H1 (cell line): Measurements from ENCODE around the gene CADPS. TPM values are rescaled to one million over a fixed set of nuclear protein-coding genes. Genes with fewer than 3 reads are reported as not detected.

Experiments
- CTCF ChIA-PET: fragments of 300-600 bp; sonication (Branson Sonifier 250); formaldehyde crosslinking; loops from one replicate; lab custom pipeline; 2021; ENCODE audit not compliant: partially characterized antibody; lab: Charles Lee
- POLR2A ChIA-PET: fragments of 300-600 bp; sonication (Branson Sonifier 250); formaldehyde crosslinking; loops from one replicate; lab custom pipeline; 2021; ENCODE audit warnings: inconsistent platforms; ENCODE audit not compliant: partially characterized antibody; lab: Charles Lee
- DNase-seq, 2 experiments: peaks; one replicate each; pipeline versions ENCODE4 v3.0.0 to v3.0.0-alpha.2; 2010 to 2022; ENCODE audit warnings: low spot score in 2 of 2, low read depth in 1 of 2, mixed read lengths in 1 of 2
- FAIRE-seq: peaks from 2 replicates; lab custom pipeline; 2011; peaks lifted over from hg19 to GRCh38; lab: Jason Lieb, UNC
- H2AFZ ChIP-seq: 2 replicates; pipeline ENCODE4 v1.8.1; 2012; ENCODE audit warnings: low read length, inconsistent platforms
- H2AK5ac ChIP-seq: 2 replicates; pipeline ENCODE4 v1.6.1; 2013; ENCODE audit warnings: low read depth, low read length
- H2BK120ac ChIP-seq: replicated peaks from 2 replicates; pipeline ENCODE3; 2013; ENCODE audit warnings: low read depth, low read length, inconsistent platforms
- H2BK12ac ChIP-seq: 2 replicates; pipeline ENCODE4 v1.6.1; 2013; ENCODE audit warnings: low read depth, low read length
- H2BK15ac ChIP-seq: 2 replicates; pipeline ENCODE4 v1.6.1; 2013; ENCODE audit warnings: low read length
- H2BK20ac ChIP-seq: 2 replicates; pipeline ENCODE4 v1.6.1; 2013; ENCODE audit warnings: low read length
- H2BK5ac ChIP-seq: 2 replicates; pipeline ENCODE4 v1.6.1; 2013; ENCODE audit warnings: low read depth, low read length
- H3K14ac ChIP-seq: 2 replicates; pipeline ENCODE4 v1.6.1; 2013; ENCODE audit warnings: inconsistent platforms; ENCODE audit not compliant: insufficient read length
- H3K18ac ChIP-seq: 2 replicates; pipeline ENCODE4 v1.6.1; 2013; ENCODE audit warnings: low read length; ENCODE audit errors: extremely low read depth
- H3K23ac ChIP-seq: 2 replicates; pipeline ENCODE4 v1.6.1; 2013; ENCODE audit warnings: inconsistent platforms; ENCODE audit not compliant: insufficient read length
- H3K23me2 ChIP-seq: 2 replicates; pipeline ENCODE4 v1.6.1; 2013; ENCODE audit warnings: low read depth, low read length
- H3K27ac ChIP-seq: 2 replicates; pipeline ENCODE4 v1.6.1; 2011; ENCODE audit warnings: low read depth, low read length, inconsistent platforms
- H3K27me3 ChIP-seq, 4 experiments: replicated peaks in 1 of 4; 1 replicate in 1 of 4; 2 replicates in 3 of 4; pipeline versions ENCODE4 v1.6.1 to v1.8.1; 2011 to 2013; ENCODE audit warnings: low read length in 3 of 4, mild to moderate bottlenecking in 3 of 4, inconsistent platforms in 2 of 4, mixed read lengths in 2 of 4, moderate library complexity in 1 of 4; ENCODE audit not compliant: control insufficient read depth in 3 of 4, insufficient read depth in 3 of 4; ENCODE audit errors: extremely low read depth in 1 of 4
- H3K36me3 ChIP-seq, 4 experiments: 2 replicates each; pipeline versions ENCODE4 v1.6.1 to v1.8.1; 2011 to 2013; ENCODE audit warnings: mild to moderate bottlenecking in 4 of 4, low read length in 3 of 4, moderate library complexity in 2 of 4, control low read depth in 1 of 4, inconsistent platforms in 1 of 4; ENCODE audit not compliant: insufficient read depth in 4 of 4, control insufficient read depth in 2 of 4
- H3K4ac ChIP-seq: replicated peaks from 2 replicates; pipeline ENCODE3; 2013; ENCODE audit warnings: low read length, low read depth, mixed read lengths, inconsistent platforms; ENCODE audit not compliant: insufficient read length
- H3K4me1 ChIP-seq, 4 experiments: replicated peaks in 1 of 4; 1 replicate in 1 of 4; 2 replicates in 3 of 4; pipeline versions ENCODE4 v1.6.1 to v1.8.1; 2011 to 2013; ENCODE audit warnings: low read length in 3 of 4, inconsistent platforms in 2 of 4, mixed read lengths in 1 of 4; ENCODE audit not compliant: insufficient read depth in 4 of 4, control insufficient read depth in 3 of 4
- H3K4me2 ChIP-seq, 2 experiments: 2 replicates each; pipeline versions ENCODE4 v1.6.1 to v1.8.1; 2011 to 2013; ENCODE audit warnings: low read depth in 2 of 2, low read length in 2 of 2, control low read depth in 1 of 2, inconsistent platforms in 1 of 2, mild to moderate bottlenecking in 1 of 2; ENCODE audit not compliant: insufficient read depth in 1 of 2
- H3K4me3 ChIP-seq, 4 experiments: fragments of 200-600, 300-600 bp in 1 of 4; sonication (generic), shearing (Covaris generic), sonication (Bioruptor Twin) in 1 of 4; 2 replicates each; pipeline versions ENCODE4 v1.5.1 to v1.8.1; 2011 to 2016; ENCODE audit warnings: low read length in 4 of 4, low read depth in 3 of 4, control low read depth in 2 of 4, inconsistent platforms in 2 of 4, mild to moderate bottlenecking in 2 of 4, mixed read lengths in 1 of 4, moderate library complexity in 1 of 4; ENCODE audit not compliant: insufficient read depth in 2 of 4; ENCODE audit errors: extremely low read depth in 1 of 4
- H3K56ac ChIP-seq: replicated peaks from 2 replicates; pipeline ENCODE3; 2013; ENCODE audit warnings: low read depth, mild to moderate bottlenecking, mixed read lengths, low read length, inconsistent platforms; ENCODE audit not compliant: insufficient read length
- H3K79me1 ChIP-seq: 2 replicates; pipeline ENCODE4 v1.6.1; 2013; ENCODE audit warnings: low read depth, low read length, control low read depth
- H3K79me2 ChIP-seq, 2 experiments: 2 replicates each; pipeline versions ENCODE4 v1.6.1 to v1.8.1; 2012 to 2013; ENCODE audit warnings: low read length in 2 of 2, mild to moderate bottlenecking in 2 of 2, inconsistent platforms in 1 of 2; ENCODE audit not compliant: insufficient read depth in 2 of 2, control insufficient read depth in 1 of 2
- H3K9ac ChIP-seq, 4 experiments: replicated peaks in 1 of 4; 1 replicate in 1 of 4; 2 replicates in 3 of 4; pipeline versions ENCODE4 v1.6.1 to v1.8.1; 2011 to 2013; ENCODE audit warnings: low read depth in 3 of 4, low read length in 3 of 4, control low read depth in 2 of 4, mild to moderate bottlenecking in 2 of 4, moderate library complexity in 2 of 4, inconsistent platforms in 1 of 4; ENCODE audit errors: extremely low read depth in 1 of 4
- H3K9me3 ChIP-seq, 2 experiments: 2 replicates each; pipeline versions ENCODE4 v1.6.1 to v1.8.1; 2012 to 2013; ENCODE audit warnings: mild to moderate bottlenecking in 2 of 2, moderate library complexity in 2 of 2, control low read depth in 1 of 2, inconsistent platforms in 1 of 2, low read depth in 1 of 2, low read length in 1 of 2, mixed read lengths in 1 of 2; ENCODE audit not compliant: insufficient read depth in 2 of 2
- H4K20me1 ChIP-seq, 2 experiments: replicated peaks in 1 of 2; 2 replicates each; pipeline versions ENCODE3 to v1.8.1; 2011 to 2013; ENCODE audit warnings: inconsistent platforms in 2 of 2, low read length in 2 of 2, mild to moderate bottlenecking in 1 of 2; ENCODE audit not compliant: insufficient read depth in 2 of 2, control insufficient read depth in 1 of 2
- H4K5ac ChIP-seq: 2 replicates; pipeline ENCODE4 v1.6.1; 2013; ENCODE audit warnings: low read length, low read depth, mixed read lengths, inconsistent platforms; ENCODE audit not compliant: insufficient read length
- H4K8ac ChIP-seq: 2 replicates; pipeline ENCODE4 v1.8.0; 2013; ENCODE audit warnings: mild to moderate bottlenecking, moderate library complexity, low read length, inconsistent platforms; ENCODE audit not compliant: insufficient read depth; ENCODE audit errors: extremely low read depth
- H4K91ac ChIP-seq: replicated peaks from 2 replicates; pipeline ENCODE3; 2013; ENCODE audit warnings: low read length, mixed read lengths, inconsistent platforms; ENCODE audit not compliant: insufficient read length
- CBX5 ChIP-seq: fragments of 300-800, 300-1000 bp; sonication (generic); IDR thresholded peaks from 2 replicates; pipeline ENCODE4 v1.7.1; 2016; ENCODE audit warnings: antibody characterized with exemption, low read length, low read depth
- CHD2 ChIP-seq: IDR thresholded peaks from 2 replicates; pipeline ENCODE4 v1.6.1; 2012; ENCODE audit warnings: low read length, improper control_type of control experiment
- EGR1 ChIP-seq: IDR thresholded peaks from 2 replicates; pipeline ENCODE4 v1.6.1; 2011; ENCODE audit warnings: low read depth, low read length, borderline replicate concordance
- EZH2 ChIP-seq: fragments of 200-600 bp; sonication (generic); IDR thresholded peaks from 2 replicates; pipeline ENCODE4 v1.7.1; 2012; ENCODE audit warnings: low read depth, mild to moderate bottlenecking, moderate library complexity, low read length, inconsistent platforms; ENCODE audit not compliant: severe bottlenecking
- GTF2F1 ChIP-seq: IDR thresholded peaks from 2 replicates; pipeline ENCODE4 v1.6.1; 2012; ENCODE audit warnings: low read depth, low read length, improper control_type of control experiment, borderline replicate concordance
- JUND ChIP-seq: IDR thresholded peaks from 2 replicates; pipeline ENCODE4 v1.6.1; 2011; ENCODE audit warnings: mild to moderate bottlenecking, improper control_type of control experiment, low read length
- KDM4A ChIP-seq: IDR thresholded peaks from one replicate; pipeline ENCODE4 v1.7.1; 2012; ENCODE audit warnings: low read depth, mild to moderate bottlenecking, moderate library complexity, low read length, inconsistent platforms; ENCODE audit not compliant: severe bottlenecking
- MAX ChIP-seq: IDR thresholded peaks from 2 replicates; pipeline ENCODE4 v1.6.1; 2012; ENCODE audit warnings: inconsistent platforms
- PHF8 ChIP-seq: fragments of 200-600 bp; sonication (generic); conservative IDR thresholded peaks from 2 replicates; pipeline ENCODE4 v1.7.1; 2012; ENCODE audit warnings: low read depth, mild to moderate bottlenecking, inconsistent platforms, low read length, moderate library complexity
- POLR2A ChIP-seq, 2 experiments: IDR thresholded peaks; 1 replicate in 1 of 2; 2 replicates in 1 of 2; pipeline ENCODE4 v1.6.1; 2011; ENCODE audit warnings: low read depth in 2 of 2, low read length in 2 of 2, mild to moderate bottlenecking in 2 of 2; ENCODE audit errors: control extremely low read depth in 1 of 2
- POLR2AphosphoS5 ChIP-seq: IDR thresholded peaks from 2 replicates; pipeline ENCODE4 v1.6.1; 2011; ENCODE audit warnings: low read depth, low read length
- RBBP5 ChIP-seq: IDR thresholded peaks from 2 replicates; pipeline ENCODE4 v1.7.1; 2012; ENCODE audit warnings: low read depth, mild to moderate bottlenecking, inconsistent platforms, low read length, moderate library complexity, borderline replicate concordance
- SAP30 ChIP-seq: fragments of 300-600 bp; sonication (generic); IDR thresholded peaks from 2 replicates; pipeline ENCODE4 v1.7.1; 2012; ENCODE audit warnings: low read length, moderate library complexity, mild to moderate bottlenecking, inconsistent platforms; ENCODE audit not compliant: insufficient read depth, insufficient replicate concordance
- SP4 ChIP-seq: IDR thresholded peaks from 2 replicates; pipeline ENCODE4 v1.6.1; 2012; ENCODE audit warnings: low read length, inconsistent platforms
- TAF1 ChIP-seq: IDR thresholded peaks from 2 replicates; pipeline ENCODE4 v1.6.1; 2011; ENCODE audit warnings: mild to moderate bottlenecking, low read depth, low read length
- TCF12 ChIP-seq: IDR thresholded peaks from 2 replicates; pipeline ENCODE4 v1.6.1; 2011; ENCODE audit warnings: low read depth, mild to moderate bottlenecking, low read length
- ZNF274 ChIP-seq: IDR thresholded peaks from 2 replicates; pipeline ENCODE4 v1.7.0; 2012; ENCODE audit warnings: low read length, borderline replicate concordance; ENCODE audit errors: extremely low read depth
- polyA plus RNA-seq, 7 experiments: library from polyadenylated mRNA; depleted of rRNA in 3 of 7; stranded (reverse) in 5 of 7; unstranded in 2 of 7; fragments of >200 nt in 5 of 7; fragments of 200-250 nt in 2 of 7; gene quantifications; 1 replicate in 5 of 7; 2 replicates in 1 of 7; 4 replicates in 1 of 7; pipeline versions ENCODE4 v1.2.1 to v1.2.3, GENCODE V29; 2011 to 2013; ENCODE audit warnings: missing spikeins in 2 of 7, mixed read lengths in 2 of 7
- total RNA-seq: library from RNA; stranded (reverse); fragmentation: NEBNext Ultra II Directional; extraction: Animal tissue kit (Norgen Biotek cat#: 25700); gene quantifications from 2 replicates; pipeline ENCODE4 v1.2.1, GENCODE V29; 2021

Gene CADPS
- total and polyA plus RNA-seq, 2 of the 8 experiments (the other 6 are each of a cell fraction or from before 2014, with no cell fraction given), result 7.1 to 10.2 TPM

- Histone ChIP-seq H4K20me1 (no peaks in the 10 kb centered on the region), H3K4me3 (no peak overlapping the region), H3K14ac (no peak overlapping the region), H3K27ac (no peak overlapping the region), H3K4me2 (no peak overlapping the region), H3K56ac (no peak overlapping the region), H3K36me3 (no peaks in the 10 kb centered on the region), H2BK20ac (no peak overlapping the region), H2BK120ac (no peak overlapping the region), H3K27me3 (no peaks in the 10 kb centered on the region), H4K5ac (no peak overlapping the region), H2BK5ac (no peak overlapping the region), H3K79me1 (no peaks in the 10 kb centered on the region), H3K23me2 (no peaks in the 10 kb centered on the region), H3K9ac (no peak overlapping the region), H2BK12ac (no peak overlapping the region), H3K9me3 (no peaks in the 10 kb centered on the region), H4K8ac (no peak overlapping the region), H2BK15ac (no peak overlapping the region), H3K4ac (no peak overlapping the region), H3K18ac (no peak overlapping the region), H3K23ac (no peak overlapping the region), H2AFZ (no peak overlapping the region), H3K4me1 (no peaks in the 10 kb centered on the region), H4K91ac (no peak overlapping the region), H3K79me2 (no peaks in the 10 kb centered on the region), H2AK5ac (no peak overlapping the region)
- DNase-seq (no peak), FAIRE-seq (no peak)
- ChIA-PET CTCF (interaction anchor here (0.8 to 1.4 kb wide), 3 partner anchors 13 to 30 kb away, joined by 3 read pairs; no protein-coding TSS in a partner anchor), POLR2A (interaction anchor here (0.5 to 1.0 kb wide), 2 partner anchors 11 to 305 kb away, joined by 3 read pairs; no protein-coding TSS in a partner anchor)
- TF ChIP-seq TAF1, result no peak
- no peak for TF ChIP-seq RBBP5
- TF ChIP-seq EZH2, result no peak
- TF ChIP-seq GTF2F1, result no peak
- TF ChIP-seq KDM4A, result no peak
- TF ChIP-seq EGR1, result no peak
- TF ChIP-seq POLR2A (IDR thresholded peaks at IDR 0.05; ENCODE audit: control extremely low read depth in 1 of 2, low read depth in 2 of 2, low read length in 2 of 2), result no peak
- TF ChIP-seq JUND, result no peak
- TF ChIP-seq SAP30, result no peak
- no peak for TF ChIP-seq ZNF274
- no peak for TF ChIP-seq SP4
- no peak for TF ChIP-seq CBX5
- no peak for TF ChIP-seq POLR2AphosphoS5
- TF ChIP-seq MAX, result no peak
- TF ChIP-seq CHD2, result no peak
- TF ChIP-seq TCF12, result no peak
- no peak for TF ChIP-seq PHF8
These were observed 179.2 kb downstream of the CADPS start for GRCh38 chr3:62696011-62696410.
